ENCODE results near the gene RHOT2.
A peak's percentile ranks its signal among the peaks of the same experiment; 100 is the strongest.

RHOT2 gene

DNA sequence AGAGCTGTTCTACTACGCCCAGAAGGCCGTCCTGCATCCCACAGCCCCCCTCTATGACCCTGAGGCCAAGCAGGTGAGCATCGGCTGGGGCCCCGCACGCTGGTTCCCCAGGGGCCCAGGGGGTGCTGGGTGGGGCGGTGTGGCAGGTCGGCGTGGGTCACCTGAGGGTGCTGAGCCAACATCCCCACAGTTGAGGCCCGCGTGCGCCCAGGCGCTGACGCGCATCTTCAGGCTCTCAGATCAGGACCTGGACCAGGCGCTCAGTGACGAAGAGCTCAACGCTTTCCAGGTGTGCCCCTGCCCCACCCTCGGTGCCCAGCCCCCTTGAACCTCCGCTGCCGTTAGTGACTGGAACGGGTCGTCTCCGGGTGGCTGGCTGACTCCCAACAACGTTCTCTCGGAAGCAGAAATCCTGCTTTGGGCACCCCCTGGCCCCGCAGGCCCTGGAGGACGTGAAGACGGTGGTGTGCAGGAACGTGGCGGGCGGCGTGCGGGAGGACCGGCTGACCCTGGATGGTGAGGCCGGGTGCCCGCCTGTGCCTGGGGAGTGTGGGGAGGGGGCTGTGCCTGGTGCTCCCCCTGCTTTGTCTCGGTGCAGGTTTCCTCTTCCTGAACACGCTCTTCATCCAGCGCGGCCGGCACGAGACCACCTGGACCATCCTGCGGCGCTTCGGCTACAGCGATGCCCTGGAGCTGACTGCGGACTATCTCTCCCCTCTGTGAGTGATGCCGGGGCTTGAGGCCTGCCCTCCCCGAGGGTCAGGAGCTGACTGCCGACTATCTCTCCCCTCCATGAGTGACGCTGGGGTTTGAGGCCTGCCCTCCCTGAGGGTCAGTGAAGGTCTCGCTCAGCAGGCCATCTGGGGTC, 2.8 kb downstream of the RHOT2 start:
- no peak for DNase-seq (ENCODE audit: low read depth)

DNA sequence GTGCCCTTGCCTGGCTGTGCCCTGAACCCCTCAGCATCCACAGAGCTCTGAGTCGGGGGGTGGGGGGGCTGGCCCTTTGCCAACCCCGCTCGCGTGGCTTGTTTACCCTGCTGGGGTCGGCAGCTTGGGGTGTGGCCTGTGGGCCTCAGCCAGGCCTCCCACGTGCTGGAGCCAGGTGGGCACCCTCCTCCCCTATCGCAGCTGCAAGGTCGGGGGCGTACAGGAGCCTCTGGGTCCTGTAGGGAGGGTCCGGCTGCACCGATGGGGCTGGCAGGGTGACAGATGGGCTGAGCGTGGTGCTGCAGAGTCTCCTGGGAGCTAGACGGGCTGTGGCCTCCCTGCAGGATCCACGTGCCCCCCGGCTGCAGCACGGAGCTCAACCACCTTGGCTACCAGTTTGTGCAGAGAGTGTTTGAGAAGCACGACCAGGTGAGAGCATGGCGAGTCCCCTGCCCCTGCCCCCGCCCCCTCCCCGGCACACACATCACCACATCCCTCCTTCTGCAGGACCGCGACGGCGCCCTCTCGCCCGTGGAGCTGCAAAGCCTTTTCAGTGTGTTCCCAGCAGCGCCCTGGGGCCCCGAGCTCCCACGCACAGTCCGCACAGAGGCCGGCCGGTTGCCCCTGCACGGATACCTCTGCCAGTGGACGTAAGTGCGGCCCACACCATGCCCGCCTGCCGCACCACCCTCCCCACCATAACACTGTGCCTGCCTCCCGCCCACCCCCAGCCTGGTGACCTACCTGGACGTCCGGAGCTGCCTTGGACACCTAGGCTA, 3.6 kb downstream of the RHOT2 start:
- DNase-seq (ENCODE audit: low read depth) = no peak

DNA sequence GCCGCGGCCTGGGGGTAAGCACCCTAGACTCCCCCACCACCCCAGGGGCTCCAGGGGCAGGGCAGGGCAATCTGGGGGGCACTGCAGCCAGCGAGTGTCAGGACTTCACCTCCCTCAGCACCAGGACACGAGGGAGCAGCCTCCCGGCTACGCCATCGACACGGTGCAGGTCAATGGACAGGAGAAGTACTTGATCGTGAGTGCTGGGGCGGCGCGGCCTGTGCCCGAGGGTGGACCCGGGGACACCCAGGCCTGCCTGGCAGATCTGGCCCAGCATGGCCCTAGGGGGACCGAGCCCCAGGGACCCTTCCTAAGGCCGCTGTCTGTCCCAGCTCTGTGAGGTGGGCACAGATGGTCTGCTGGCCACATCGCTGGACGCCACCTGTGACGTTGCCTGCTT, 4.4 kb downstream of the RHOT2 start:
- no peak for DNase-seq (ENCODE audit: low read depth)

DNA sequence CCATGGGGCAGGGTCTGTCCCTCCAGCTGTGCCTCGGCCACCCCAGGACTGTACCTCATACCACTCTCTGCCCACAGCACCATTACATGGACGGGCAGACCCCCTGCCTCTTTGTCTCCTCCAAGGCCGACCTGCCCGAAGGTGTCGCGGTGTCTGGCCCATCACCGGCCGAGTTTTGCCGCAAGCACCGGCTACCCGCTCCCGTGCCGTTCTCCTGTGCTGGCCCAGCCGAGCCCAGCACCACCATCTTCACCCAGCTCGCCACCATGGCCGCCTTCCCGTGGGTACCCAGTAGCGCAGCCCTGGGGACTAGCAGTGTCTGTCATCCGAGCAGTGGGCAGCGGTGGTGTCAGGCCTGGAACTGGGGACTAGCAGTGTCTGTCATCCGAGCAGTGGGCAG, 4.9 kb downstream of the RHOT2 start:
- no peak for DNase-seq (ENCODE audit: low read depth)

DNA sequence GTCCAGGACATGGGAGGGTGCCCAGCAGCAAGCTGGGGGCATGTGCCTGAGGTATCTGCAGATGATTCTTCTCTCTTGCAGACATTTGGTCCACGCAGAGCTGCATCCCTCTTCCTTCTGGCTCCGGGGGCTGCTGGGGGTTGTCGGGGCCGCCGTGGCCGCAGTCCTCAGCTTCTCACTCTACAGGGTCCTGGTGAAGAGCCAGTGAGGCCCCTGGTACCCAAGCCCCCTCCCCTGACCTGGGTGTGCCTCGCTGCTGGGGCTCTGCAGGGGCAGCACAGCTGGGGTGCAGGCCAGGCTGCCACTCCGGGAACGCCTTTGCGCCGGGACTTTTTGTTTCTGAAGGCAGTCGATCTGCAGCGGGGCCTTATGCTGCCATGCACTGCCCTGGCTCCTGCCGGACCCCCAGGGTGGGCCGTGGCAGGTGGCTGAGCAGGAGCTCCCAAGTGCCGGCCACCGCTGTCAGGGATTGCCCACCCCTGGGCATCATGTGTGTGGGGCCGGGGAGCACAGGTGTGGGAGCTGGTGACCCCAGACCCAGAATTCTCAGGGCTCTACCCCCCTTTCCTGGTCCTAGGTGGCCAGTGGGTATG, 5.6 kb downstream of the RHOT2 start:
- DNase-seq (ENCODE audit: low read depth) = no peak

DNA sequence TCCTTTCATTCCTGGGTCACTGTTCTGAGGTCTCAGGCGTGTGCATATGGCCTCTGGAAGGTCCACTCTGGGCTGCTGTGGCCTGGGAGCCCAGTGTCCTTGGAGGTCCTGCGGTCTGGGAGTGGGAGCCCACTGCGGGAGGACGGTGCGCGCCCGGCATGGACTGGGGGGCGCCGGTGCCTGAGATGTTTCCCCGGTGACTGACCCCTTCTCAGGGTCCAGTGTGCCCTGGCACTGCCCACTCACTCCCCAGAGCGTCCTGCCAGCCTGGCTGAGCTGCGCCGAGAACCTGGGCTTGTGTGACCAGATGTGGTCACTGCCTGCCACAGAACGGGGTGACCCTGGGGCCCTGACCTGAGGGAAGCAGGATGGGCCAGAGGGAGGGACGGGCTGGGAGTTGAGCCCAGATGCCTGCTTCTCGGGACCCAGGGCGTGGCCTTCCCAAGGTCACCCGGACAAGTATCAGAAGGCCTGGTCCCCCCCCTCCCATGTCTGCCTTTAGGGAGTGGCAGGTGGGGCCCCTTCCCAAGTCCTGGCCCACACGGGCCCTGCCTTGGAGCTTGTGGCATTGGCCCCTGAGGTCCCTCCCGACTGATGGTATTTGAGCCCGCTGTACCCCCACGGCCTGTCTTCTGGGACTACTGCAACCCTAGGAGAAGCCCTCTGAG, 6.4 kb downstream of the RHOT2 start:
- DNase-seq (ENCODE audit: low read depth) = no peak

DNA sequence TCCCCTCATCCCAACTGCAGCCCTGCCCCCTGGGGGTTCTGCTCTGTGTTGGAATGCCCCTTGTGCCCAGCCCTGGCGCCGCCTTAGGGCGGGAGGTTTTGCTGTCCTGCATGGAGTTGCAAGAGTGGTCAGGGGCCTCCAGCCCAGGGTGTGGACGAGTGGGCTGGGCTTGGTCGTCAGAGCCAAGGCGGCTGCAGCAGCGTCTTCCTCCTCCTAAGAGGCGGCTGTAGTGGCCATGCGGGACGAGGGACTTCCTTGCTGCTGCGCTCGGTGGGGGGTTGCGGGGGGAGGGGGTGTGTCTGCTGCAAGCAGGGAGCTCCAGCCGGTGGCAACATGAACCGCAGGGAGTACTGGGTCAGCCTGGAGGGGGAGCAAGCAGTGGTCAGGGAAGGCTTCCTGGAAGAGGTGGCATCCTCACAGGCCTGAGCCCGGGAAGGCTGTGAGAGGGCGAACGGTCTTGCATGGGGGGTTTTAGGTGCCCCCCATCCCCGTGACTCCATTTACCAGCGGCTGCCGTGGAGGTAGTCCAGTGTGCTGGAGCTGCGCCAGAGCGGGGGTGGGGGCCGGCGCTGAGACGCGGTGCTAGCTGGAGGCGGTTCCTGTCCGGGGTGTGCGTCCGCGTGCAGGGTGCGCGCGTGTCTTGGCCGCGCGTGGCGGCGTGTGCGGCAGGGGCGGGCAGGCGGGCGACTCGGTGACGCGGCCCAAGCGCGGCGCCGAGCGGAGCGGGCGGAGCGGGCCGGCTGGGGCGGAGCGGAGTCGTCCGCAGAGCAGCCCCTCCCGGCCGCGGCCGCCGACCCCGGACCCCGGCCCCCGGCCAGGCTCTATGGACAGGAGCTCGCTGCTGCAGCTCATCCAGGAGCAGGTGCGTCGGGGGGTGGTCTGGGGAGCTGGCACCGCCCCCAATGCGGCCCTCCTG, 7.3 kb downstream of the RHOT2 start, which contains the start of gene RHBDL1:
RHBDL1 (plus strand) TSS at position 704 of the 916 bp plus-strand sequence; CDS start at position 824, 120 bp downstream.
- DNase-seq (ENCODE audit: low read depth) = no peak

DNA sequence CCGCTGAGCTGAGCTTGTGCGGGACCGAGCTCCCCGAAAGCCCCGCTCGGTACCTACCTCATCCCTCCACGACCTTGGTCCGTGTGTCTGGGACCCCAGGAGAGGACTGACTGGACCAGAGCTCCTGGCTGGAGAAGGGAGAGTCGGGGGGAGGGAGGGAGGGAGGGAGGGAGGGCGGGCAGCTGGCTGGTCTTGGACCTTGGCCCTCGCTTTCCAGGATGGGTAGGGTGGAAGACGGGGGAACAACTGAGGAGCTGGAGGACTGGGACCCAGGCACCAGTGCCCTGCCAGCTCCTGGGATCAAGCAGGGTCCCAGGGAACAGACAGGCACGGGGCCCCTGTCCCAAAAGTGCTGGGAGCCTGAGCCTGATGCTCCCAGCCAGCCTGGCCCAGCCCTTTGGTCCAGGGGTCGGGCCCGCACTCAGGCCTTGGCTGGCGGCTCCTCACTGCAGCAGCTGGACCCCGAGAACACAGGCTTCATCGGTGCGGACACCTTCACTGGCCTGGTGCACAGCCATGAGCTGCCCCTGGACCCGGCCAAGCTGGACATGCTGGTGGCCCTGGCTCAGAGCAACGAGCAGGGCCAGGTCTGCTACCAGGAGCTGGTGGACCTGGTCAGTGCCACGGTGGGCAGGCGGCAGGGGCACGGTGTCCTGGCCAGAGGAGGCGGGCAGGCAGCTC, 8.1 kb downstream of the RHOT2 start:
- DNase-seq (ENCODE audit: low read depth) = no peak

DNA sequence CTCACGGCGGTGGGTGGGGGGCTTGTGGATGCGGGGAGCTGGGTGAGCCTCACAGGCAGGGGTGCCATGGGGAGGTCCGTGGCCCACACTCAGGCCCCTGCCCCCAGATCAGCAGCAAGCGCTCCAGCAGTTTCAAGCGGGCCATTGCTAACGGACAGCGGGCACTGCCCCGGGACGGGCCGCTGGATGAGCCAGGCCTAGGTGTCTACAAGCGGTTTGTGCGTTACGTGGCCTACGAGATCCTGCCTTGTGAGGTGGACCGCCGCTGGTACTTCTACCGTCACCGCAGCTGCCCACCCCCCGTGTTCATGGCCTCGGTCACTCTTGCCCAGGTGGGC, 8.6 kb downstream of the RHOT2 start:
- no peak for DNase-seq (ENCODE audit: low read depth)

DNA sequence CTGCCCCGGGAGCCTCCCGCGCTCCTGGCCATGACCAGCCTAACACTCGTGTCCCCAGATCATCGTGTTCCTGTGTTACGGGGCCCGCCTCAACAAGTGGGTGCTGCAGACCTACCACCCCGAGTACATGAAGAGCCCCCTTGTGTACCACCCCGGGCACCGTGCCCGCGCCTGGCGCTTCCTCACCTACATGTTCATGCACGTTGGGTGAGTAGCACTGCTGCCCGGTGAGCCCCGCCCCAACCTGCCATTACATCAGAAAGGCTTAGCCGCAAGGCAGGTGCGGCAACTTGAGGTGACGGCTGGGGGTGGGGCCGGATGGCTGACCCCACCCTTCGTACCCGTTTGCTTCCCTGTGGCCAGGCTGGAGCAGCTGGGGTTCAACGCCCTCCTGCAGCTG, 9.0 kb downstream of the RHOT2 start:
- no peak for DNase-seq (ENCODE audit: low read depth)

DNA sequence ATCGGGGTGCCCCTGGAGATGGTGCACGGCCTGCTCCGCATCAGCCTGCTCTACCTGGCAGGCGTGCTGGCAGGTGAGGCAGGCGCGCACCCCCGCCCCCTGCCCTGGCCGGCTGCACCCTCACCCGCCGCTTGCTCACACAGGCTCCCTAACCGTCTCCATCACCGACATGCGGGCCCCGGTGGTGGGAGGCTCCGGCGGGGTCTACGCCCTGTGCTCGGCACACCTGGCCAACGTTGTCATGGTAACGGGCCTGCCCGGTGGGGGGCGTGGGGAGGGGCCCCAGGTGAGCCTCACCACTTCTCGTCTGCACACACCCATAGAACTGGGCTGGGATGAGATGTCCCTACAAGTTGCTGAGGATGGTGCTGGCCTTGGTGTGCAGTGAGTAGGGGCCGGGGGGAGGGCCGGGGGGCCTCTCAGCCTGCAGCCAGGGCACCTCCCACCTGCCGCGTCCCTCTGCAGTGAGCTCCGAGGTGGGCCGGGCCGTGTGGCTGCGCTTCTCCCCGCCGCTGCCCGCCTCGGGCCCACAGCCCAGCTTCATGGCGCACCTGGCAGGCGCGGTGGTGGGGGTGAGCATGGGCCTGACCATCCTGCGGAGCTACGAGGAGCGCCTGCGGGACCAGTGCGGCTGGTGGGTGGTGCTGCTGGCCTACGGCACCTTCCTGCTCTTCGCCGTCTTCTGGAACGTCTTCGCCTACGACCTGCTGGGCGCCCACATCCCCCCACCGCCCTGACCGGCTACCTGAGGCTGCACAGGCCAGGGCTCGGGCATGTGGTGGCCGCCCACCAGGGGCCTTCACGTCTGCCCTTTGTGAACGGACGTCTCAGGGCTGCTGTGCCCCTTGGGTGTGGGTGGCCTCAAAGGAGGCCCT, 9.6 kb downstream of the RHOT2 start:
- DNase-seq (ENCODE audit: low read depth) = no peak

DNA sequence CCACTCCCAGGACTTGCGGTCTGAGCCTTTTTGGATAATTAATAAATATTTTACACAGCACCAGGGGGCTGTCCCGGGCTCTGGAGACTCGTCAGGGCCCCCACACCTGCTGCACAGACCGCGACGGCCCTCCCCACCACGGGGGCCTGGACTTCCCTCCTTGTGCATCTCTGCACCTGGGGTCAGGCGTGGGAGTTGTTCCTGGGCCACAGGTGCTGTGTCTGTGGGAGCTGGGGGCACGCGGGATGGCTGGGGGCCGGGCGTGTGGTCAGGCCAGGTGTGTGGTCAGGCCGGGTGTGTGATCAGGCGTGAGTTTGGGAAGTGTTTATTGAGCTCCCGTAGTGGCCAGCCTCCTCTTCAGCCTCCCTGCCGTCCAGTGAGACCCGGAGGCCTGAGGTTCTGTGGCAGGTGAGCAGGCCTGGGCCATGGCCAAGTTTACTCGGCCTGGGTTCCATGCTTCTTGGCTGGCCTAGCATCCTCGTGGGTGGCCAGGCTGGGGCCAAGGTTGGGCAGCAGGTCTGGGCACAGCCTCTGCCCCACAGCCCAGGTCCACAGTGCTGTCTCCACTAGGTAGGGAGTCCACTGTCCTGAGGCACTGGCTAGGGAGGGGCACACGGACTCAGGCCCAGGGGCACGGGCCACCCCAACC, 10.4 kb downstream of the RHOT2 start:
- no peak for DNase-seq (ENCODE audit: low read depth)

DNA sequence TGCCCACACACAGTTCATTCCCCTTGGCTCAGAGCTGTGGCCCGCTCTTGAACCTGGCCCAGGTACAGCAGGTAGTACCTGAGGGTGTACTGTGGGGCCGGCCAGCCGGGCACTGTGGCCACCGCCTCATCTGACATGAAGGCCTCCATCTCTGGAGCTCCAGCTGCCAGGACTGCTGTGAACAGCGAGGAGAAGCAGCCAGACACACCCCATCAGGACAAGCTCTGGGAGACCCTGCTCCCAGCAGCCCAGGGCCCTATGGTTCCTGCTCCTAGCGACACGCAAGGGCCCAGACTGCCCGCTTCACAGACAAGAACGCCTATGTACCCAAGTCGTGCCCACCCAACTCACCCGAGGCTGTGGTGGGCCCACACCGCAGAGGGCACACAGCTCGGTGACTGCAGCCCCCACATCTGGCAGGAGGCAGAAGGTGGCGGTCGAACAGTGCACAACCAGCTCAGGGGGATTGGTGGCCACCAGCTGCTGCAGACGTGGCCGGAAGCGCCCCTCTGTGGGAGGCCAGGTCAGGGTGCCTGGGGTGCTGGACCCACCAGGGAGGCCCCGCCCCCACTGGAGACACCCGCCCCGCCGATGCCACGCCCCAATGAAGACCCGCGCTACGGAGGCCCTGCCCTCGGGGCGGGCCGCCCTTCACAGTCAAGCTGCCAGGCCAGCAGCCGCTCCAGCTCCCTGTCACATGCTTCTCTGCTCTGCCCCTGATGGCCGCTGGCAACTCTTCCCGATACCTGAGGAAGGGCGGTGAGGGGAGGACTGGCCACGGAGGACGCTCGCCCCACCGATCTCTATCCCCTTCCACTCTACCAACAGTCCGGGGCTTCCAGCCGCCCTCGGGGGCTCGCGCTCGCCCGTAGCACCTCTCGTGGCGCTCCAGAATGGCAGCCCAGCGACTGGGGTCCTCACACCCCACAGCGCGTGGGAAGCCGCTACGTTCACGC, 11.2 kb downstream of the RHOT2 start:
- DNase-seq (ENCODE audit: low read depth) = peak; percentile 36

DNA sequence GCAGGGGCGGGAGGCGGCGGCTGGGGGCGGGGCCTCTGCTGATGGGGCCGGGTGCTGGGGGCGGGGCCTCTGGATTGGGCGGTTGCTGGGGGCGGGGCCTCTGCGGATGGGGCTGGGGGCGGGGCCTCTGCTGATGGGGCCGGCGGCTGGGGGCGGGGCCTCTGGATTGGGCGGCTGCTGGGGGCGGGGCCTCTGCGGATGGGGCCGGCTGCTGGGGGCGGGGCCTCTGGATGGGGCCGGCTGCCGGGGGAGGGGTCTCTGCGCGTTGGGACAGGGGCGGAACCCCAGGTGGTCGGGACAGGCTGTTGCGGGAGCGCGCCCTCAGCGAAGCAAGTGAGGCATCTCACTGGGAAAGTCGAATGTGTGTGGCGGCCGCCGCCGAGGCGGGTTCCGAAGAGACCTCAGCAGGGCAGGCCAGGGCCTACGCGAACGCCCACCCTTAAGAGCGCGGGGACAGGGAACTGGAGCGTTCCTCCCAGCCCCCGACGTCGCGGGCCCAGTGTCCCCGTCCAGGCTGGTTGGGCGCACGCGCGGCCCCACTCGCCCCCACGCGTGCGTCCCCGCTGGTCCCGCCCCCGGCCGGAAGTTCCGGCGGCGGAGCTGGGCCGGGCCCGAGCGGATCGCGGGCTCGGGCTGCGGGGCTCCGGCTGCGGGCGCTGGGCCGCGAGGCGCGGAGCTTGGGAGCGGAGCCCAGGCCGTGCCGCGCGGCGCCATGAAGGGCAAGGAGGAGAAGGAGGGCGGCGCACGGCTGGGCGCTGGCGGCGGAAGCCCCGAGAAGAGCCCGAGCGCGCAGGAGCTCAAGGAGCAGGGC, 12.1 kb downstream of the RHOT2 start, which contains the start of gene STUB1:
STUB1 (plus strand) TSS at position 597 of the 811 bp plus-strand sequence; CDS start at position 713, 116 bp downstream.
- peak; percentile 82 for DNase-seq (ENCODE audit: low read depth)

DNA sequence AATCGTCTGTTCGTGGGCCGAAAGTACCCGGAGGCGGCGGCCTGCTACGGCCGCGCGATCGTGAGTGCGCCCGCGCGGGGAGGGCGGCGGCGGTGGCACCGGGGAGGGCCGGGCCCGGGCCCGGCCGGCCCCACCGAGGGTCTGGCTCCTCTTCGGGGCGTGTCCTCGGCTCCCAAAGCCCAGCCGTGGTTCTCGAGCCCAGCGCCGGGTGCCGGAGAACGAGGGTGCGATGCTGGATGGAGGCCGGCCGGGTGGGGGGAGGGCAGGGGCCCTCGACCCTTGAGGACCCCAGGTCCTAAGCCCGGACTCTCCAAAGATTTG, 12.7 kb downstream of the RHOT2 start:
- DNase-seq (ENCODE audit: low read depth) = no peak

DNA sequence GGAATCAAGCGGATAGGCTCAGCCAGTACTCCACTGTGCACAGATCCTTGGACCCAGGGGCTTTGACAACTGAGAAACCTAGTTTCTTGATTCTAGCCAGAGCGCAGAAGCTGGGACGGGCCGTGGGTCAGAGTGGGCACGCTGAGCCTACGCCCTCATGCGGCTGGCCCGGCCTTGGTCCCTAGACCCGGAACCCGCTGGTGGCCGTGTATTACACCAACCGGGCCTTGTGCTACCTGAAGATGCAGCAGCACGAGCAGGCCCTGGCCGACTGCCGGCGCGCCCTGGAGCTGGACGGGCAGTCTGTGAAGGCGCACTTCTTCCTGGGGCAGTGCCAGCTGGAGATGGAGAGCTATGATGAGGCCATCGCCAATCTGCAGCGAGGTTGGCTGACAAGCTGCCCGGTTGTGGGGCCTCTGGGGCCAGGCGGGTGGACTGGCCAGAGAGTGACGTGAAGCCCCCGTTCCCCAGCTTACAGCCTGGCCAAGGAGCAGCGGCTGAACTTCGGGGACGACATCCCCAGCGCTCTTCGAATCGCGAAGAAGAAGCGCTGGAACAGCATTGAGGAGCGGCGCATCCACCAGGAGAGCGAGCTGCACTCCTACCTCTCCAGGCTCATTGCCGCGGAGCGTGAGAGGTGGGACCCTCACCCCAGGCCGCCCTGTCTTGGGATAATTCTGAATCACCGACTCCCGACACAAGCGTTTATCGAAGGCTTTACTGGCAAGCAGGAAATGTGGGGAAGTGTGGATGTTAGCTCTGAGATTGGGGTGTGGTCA, 13.2 kb downstream of the RHOT2 start:
- DNase-seq (ENCODE audit: low read depth) = no peak

All from activated T-cell treated with anti-CD3 and anti-CD28 coated beads for 1 hour (primary cell).